HL-60 (cell line): ENCODE measurements around the gene BAZ1A.

Experiments
- GABPA ChIP-seq: IDR thresholded peaks from 2 replicates; pipeline ENCODE4 v1.6.1; 2012; ENCODE audit warnings: low read depth
- POLR2AphosphoS5 ChIP-seq: IDR thresholded peaks from 2 replicates; pipeline ENCODE4 v1.6.1; 2012; ENCODE audit warnings: low read depth
- TF ChIP-seq, protein P1 (sequence below): IDR thresholded peaks from one replicate; pipeline ENCODE4 v1.5.1; 2011; ENCODE audit warnings: low read length, control low read depth, inconsistent platforms; ENCODE audit not compliant: insufficient read depth

- TF ChIP-seq, protein P1, sequence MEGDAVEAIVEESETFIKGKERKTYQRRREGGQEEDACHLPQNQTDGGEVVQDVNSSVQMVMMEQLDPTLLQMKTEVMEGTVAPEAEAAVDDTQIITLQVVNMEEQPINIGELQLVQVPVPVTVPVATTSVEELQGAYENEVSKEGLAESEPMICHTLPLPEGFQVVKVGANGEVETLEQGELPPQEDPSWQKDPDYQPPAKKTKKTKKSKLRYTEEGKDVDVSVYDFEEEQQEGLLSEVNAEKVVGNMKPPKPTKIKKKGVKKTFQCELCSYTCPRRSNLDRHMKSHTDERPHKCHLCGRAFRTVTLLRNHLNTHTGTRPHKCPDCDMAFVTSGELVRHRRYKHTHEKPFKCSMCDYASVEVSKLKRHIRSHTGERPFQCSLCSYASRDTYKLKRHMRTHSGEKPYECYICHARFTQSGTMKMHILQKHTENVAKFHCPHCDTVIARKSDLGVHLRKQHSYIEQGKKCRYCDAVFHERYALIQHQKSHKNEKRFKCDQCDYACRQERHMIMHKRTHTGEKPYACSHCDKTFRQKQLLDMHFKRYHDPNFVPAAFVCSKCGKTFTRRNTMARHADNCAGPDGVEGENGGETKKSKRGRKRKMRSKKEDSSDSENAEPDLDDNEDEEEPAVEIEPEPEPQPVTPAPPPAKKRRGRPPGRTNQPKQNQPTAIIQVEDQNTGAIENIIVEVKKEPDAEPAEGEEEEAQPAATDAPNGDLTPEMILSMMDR, result no peak
- TF ChIP-seq GABPA (no peak), POLR2AphosphoS5 (no peak)
Measured at GRCh38 chr14:34845869-34846268, 29.3 kb downstream of the BAZ1A start.
